Measurements from ENCODE around the gene PDE11A.

The PDE11A gene

DNA sequence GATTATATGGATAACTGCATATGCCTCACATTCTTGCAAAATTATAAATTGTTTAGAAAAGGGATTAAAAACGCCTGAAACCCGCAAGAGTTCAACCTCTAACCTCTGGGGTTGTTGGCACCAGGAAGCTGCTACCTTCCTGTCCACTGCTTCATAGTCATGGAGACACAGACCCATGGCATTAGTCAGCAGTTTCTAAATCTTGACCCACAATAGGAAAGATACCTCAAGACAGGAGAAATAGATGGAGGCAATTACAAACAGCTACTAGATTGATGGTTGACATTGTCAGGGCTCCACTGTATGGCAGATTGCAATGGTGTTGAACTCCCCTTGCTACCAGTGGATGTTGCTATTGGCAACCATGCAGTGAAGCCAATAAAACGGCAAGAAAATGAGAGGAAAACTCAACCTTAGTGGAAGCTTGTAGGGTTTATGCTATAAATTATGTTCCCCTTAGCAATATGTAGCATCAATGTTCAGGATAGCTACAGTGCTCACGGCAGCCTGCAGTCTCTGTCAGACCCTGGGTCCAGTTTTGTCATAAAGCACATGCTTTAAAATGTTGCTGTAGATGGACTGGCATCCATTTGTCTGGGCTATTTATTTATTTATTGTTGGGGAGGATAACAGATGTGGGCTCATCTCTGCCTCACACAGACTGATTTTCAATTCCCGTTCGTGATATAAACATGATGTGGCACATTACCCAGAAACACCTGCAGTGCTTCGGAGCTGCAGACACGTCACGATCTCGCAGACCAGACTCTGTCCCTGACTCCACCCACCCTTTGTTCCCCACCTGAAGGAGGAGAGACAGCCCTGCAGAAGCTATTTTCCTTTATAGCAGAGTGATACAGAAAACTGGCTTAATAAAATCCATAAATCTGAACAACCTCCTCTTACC lies 446.6 kb downstream of the PDE11A start:
- DNase-seq (ENCODE audit: low spot score) = no peak

- DNase-seq (ENCODE audit: low spot score) = no peak
Measured at GRCh38 chr2:177622521-177622920, 450.1 kb downstream of the PDE11A start.

GRCh38 chr2:177619986-177620385 lies 452.6 kb downstream of the PDE11A start:
- DNase-seq (ENCODE audit: low spot score) = no peak

DNA sequence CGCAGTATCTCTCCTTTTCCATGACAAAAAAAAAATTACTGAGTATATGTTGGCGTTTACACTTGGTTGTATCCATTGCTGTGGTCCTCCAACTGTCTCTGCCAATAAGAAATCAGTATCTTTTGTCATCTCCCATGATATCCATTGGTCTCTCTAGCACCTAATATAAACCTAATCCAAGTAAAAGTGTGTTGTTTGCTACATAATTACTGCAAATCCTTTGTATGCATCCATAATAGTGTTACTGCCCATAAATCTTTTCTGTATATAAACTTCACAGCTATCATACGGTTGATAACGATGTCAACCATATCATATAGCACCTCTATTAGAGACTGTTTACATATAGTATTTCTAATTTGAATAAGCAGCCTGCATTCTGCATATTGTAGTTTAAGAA lies 453.1 kb downstream of the PDE11A start:
- no peak for DNase-seq (ENCODE audit: low spot score)

DNA sequence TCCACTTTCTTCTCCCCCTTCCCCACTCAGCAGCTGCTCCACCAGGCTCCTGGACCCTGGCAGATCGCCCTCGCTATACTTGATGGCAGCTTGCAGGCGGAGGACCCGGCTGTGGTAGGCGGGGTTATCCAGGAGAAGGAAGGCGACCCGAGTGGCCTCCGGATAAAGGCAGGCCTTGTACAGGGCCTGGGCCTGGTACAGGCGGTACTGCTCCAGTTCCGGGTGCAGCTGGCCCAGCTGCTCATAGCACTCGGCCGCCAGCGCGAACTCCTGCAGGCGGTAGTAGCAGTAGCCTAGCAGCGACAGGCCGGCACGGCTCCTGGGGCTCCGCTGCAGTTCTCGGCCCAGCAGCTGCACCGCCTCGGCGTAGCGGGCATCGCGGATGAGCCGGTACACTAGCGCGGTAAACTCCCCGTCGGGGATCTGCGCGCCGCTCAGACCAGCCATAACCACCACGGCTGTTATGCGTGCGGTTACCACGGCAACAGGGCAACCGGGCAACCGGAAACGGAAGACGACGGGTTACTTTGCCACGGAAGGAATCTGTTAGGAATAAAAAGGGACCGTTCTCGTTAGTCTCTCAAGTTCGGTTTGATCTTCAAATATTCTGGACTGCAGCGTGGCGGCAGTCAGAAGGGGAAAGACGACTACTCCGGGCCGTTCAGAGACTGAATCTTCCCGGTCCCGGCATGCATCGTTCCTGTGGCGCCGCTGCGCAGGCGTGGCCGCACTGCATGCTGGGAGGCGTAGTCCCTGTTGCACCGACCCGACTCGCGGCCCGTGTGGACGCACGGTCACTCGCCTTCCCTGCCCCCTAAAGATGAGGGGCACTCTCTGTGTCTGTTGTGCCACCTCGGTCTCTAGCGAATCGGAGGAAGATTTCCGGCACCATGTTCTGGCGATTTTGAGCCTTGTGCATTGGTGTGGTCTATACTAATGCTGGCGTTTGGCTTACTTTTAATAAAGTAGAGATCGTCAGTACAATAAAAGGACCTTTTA lies 454.0 kb downstream of the PDE11A start:
- DNase-seq (ENCODE audit: low spot score) = peak; percentile 89

DNA sequence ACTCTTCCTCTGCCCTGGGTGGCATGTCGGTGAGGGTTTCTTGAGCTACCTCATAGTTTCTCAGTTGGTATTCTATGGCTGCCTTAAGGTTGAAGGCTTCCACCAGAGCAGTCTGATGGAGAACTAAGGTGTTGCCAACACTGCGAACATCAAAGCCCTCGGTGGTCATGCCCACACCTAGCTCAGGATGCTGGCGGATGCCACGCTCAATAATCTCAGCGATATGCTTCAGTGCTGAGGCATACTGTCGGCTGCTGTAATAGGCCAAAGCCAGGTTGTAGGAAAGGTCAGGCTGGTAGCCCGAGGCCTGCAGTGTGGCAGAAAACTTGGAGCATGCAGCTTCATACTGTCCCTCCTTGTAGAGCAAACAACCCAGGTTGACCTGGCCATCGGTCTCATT lies 454.7 kb downstream of the PDE11A start:
- DNase-seq (ENCODE audit: low spot score) = no peak

- DNase-seq (ENCODE audit: low spot score) = no peak
Measured at GRCh38 chr2:177616731-177617130, 455.8 kb downstream of the PDE11A start.

DNA sequence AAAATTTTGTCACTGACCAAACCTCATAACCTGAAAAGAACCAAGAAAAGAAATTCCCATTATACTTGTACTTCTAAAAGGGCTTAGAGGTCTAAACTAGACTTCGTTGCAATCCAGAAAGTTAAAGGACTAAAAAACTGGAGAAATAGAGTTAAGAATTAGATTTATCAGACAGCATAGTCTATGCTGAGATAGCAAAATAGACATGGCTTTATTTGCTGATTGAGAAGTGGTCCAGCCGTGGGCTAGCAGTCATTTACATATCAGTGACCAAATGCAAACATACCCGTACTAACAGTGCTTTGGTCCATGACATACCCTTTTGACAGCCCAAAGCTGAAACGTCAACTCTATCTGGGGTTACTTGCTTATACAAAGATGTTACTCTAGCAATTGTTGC lies 456.5 kb downstream of the PDE11A start:
- no peak for DNase-seq (ENCODE audit: low spot score)

- no peak for DNase-seq (ENCODE audit: low spot score)
Measured at GRCh38 chr2:177612659-177613058, 459.9 kb downstream of the PDE11A start.

GRCh38 chr2:177611310-177611886 lies 461.2 kb downstream of the PDE11A start:
- DNase-seq (ENCODE audit: low spot score) = no peak

GRCh38 chr2:177610813-177611212 lies 461.8 kb downstream of the PDE11A start:
- no peak for DNase-seq (ENCODE audit: low spot score)

- DNase-seq (ENCODE audit: low spot score) = peak; percentile 6
Measured at GRCh38 chr2:177606636-177607035, 465.9 kb downstream of the PDE11A start.

DNA sequence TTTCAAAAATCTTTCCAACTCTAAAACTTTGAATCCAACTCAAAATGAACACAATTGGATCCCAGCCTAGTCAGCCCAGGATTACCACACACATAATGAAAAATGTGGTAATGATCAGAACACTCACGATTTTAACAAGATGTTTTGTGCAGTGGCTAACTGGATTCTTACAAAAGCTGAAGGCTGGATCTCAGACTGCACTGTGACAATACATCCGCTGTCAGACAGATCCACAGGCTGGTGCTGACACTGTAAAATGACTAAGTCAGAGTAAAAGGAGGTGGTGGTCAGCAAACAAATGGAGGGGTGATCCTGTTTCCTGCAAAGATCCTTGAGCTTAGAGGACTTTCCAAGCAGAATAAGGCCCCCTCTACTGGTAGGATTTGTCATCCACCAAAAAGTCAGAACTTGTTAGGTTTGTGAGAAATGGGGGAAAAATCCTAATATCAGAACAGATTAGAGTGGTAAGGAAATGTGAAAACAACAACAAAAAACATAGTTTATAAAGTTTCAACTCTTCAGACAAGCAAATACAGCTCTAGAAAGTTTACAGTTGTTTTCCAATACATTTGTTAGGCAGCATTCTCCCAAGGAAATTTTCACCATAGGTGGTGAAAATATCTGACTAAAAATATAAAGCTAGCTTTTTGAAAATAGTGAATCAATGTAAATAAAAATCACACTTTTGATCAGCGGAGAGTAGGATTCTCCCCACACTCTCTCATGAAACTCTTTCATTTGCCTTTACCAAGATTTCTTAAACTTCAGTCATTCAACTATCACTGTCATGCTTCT lies 468.1 kb downstream of the PDE11A start:
- DNase-seq (ENCODE audit: low spot score) = peak; percentile 24

- DNase-seq (ENCODE audit: low spot score) = no peak
Measured at GRCh38 chr2:177603768-177604167, 468.8 kb downstream of the PDE11A start.

DNA sequence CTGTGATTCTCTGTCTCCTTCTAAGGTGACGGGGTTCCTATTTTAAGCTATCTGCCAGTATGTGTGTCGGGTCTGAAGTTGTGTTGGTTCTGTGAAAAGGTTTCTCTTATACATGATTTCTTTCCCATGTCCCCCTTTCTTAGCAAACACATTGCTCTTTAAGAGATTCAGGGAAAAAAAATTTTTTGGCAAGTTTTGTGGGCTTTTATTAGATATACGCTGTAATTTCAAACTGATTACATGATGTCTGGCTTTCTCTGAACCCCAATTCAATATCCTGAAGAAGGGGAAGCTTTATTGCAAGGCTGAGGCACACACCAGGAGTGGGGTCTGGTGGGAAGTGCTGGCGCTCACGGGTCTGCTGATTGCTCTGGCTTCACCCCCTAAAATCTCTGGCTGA lies 469.4 kb downstream of the PDE11A start:
- DNase-seq (ENCODE audit: low spot score) = no peak

DNA sequence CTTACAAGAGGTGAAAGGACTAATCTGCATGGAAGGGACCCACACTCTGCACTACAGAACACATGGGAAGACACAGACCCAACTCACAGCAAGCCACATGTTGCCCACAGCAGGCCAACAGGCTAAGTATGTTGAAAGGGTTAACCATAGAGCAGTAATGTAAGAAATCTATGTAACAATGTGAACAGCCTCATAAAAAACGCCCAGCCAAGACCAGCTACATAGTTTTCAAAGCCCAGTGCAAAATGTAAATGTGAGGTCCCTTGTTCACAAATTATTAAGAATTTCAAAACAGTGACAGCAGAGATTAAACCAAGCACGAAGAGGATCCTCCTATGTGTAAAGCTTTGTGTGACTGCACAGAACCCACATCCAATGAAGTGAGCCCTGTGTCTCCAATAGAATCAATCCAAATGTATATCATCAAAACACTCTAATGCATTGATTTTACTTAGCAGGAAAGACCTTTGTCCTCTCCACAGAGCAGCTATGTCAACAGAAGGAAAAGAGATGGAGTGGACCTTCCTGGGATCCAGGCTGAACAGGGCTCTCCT lies 469.9 kb downstream of the PDE11A start:
- DNase-seq (ENCODE audit: low spot score) = no peak

DNA sequence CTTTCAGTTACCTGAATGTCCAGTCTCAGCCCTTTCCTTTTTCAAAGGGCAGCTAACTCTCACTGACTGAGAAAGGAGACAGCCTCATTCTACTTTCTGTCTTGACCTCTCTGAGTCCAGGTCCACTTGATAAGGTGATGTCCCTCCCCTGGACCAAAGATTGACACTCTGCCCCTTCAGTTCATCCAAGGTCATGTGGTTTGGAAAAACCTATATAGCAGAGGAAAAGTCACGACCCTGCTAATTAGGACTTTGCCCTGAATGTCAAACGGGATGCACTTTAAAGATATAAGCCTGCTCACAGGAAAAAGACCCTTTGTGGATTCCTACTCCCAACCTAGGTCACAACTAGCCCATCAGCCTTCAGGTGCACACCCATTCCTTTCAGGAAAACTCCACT lies 471.7 kb downstream of the PDE11A start:
- DNase-seq (ENCODE audit: low spot score) = no peak

DNA sequence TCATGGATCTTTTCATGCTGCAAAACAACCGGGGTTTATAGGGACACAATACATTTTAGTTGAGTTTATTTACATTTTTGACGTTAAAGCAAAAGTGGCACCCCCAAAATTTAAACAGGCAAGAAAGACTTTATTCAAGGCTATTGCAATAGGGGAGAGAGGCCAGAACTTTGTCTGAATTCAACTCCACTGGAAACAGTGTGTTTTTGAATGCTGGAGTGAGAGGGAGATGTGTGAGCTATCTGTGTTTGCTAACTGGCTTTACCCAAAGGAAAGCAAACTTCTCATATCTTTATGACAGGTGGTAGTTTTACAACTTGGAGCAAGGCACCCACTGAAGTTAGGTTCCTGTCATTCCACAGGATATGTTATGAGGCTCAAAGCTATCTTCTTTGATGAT lies 472.6 kb downstream of the PDE11A start:
- DNase-seq (ENCODE audit: low spot score) = no peak

DNA sequence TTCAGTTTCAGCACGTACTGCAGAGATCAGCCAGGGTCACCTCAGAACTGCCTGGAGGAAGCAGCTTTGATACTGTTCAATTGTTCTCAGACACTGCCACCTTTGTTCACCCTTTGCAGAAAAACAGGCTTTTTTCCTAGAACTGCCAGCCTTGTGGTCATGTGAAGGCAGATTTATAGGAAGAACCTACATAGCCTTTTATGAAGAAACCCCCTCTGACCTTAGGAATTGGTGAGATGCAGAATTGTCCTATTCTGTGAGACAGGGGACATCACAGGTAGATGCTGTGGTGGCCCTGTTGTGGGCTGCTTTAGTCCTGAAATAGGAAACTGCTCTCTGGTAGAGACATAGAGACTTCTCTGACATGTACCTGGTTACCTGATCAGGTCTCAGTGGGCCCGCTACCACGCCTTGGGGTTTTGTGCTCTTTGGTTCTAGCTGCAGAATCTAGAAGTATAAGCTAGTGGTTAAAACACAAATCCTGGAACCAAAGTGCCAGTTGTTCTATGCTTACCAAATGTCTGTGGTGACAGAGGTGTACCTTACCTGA lies 473.4 kb downstream of the PDE11A start:
- DNase-seq (ENCODE audit: low spot score) = no peak

DNA sequence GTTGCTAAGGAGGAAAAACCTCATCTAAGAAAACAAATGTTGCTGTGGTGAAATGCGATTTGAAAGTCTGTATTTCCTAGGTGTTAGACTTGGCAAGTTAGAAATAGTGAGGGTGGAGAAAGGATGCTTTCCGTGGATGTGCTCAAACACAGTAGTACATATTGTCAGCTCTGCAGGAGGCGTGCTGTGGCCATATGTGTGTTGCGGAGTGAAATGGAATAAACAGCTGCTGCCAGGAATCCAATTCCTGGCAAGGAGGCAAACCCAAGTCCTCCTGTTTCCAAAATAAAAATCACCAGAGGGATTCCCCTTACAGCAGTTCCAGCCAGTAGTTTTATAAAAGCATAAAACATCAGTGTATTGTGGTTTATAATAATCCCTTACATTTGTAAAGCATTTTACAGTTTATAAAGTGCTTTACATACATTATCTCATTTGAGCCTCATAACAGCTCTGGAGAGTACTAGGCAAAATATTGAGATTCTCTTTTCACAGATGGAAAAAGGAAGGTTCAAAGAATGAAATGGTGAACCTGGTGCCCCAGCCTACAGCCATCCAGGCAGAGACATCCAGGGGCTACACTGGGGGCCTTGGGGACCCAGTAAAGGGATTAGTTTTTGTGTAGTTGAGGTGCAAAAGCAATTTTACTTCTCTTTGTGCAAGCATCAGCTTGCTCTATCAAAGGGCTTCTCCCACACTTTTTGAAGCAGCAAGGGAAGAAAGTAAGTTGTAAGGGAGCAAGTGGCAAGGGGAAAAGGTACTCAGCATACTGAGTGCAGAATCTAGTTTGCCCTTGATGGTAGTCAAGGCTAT lies 474.0 kb downstream of the PDE11A start:
- no peak for DNase-seq (ENCODE audit: low spot score)
